ENCODE measurements around the gene PDCD4. TPM values are rescaled to one million over a fixed set of nuclear protein-coding genes. Genes with fewer than 3 reads are reported as not detected.

The PDCD4 gene
- total and polyA plus RNA-seq, 2 of the 8 experiments (the other 6 are each of a cell fraction or from before 2014, with no cell fraction given) = 3.3 to 26.8 TPM

DNA sequence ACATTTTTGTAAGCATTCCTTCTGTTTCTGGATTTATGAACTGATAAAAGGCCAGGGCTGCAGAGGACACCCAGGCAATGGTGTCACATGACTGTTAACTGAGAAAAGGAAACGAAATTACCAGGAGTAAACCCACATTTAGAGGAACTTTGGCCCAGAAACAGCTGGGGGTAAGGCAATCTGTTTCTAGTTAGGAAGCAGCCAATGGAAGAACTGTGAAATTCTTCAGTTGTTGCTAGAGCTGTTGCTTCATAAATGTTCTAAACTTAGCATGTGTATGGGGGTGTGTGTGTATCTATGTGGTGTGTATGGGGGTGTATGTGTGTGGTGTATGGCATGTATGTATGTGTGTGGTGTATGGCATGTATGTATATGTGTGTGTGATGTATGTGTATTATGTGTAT, 11.8 kb upstream of the PDCD4 start:
- Histone ChIP-seq H2AK5ac (ENCODE audit: low read depth, low read length) (no peak overlapping the region), H4K5ac (ENCODE audit: insufficient read length, low read depth, low read length) (no peak overlapping the region), H3K23ac (ENCODE audit: insufficient read length) (no peak overlapping the region), H2BK15ac (ENCODE audit: low read length) (no peak overlapping the region), H3K79me2 (ENCODE audit: control insufficient read depth in 1 of 2, insufficient read depth in 2 of 2, low read length in 2 of 2) (no peaks in the 10 kb centered on the region), H3K14ac (ENCODE audit: insufficient read length) (no peak overlapping the region), H3K27ac (ENCODE audit: low read depth, low read length) (no peak overlapping the region), H2BK20ac (ENCODE audit: low read length) (no peak overlapping the region), H3K56ac (replicated peaks; ENCODE audit: insufficient read length, low read depth, low read length) (no peak overlapping the region), H3K36me3 (ENCODE audit: control insufficient read depth in 2 of 4, insufficient read depth in 4 of 4, low read length in 3 of 4) (no peaks in the 10 kb centered on the region; a peak in 1 of 8 replicates), H4K91ac (replicated peaks; ENCODE audit: insufficient read length, low read length) (no peak overlapping the region), H2AFZ (ENCODE audit: low read length) (no peak overlapping the region), H3K9ac (replicated peaks in 1 of 4; ENCODE audit: extremely low read depth in 1 of 4, low read depth in 3 of 4, low read length in 3 of 4) (no peak overlapping the region), H3K4me1 (replicated peaks in 1 of 4; ENCODE audit: control insufficient read depth in 3 of 4, insufficient read depth in 4 of 4, low read length in 3 of 4) (no peaks in the 10 kb centered on the region), H3K23me2 (ENCODE audit: low read depth, low read length) (no peaks in the 10 kb centered on the region; the same call in 1 of the 2 replicates), H3K9me3 (ENCODE audit: insufficient read depth in 2 of 2, low read depth in 1 of 2, low read length in 1 of 2) (no peaks in the 10 kb centered on the region), H3K4ac (replicated peaks; ENCODE audit: insufficient read length, low read depth, low read length) (no peak overlapping the region), H4K20me1 (replicated peaks in 1 of 2; ENCODE audit: control insufficient read depth in 1 of 2, insufficient read depth in 2 of 2, low read length in 2 of 2) (no peaks in the 10 kb centered on the region), H2BK12ac (ENCODE audit: low read depth, low read length) (no peak overlapping the region), H3K27me3 (replicated peaks in 1 of 4; ENCODE audit: control insufficient read depth in 3 of 4, extremely low read depth in 1 of 4, insufficient read depth in 3 of 4, low read length in 3 of 4) (no peaks in the 10 kb centered on the region), H3K4me3 (ENCODE audit: extremely low read depth in 1 of 4, insufficient read depth in 2 of 4, low read depth in 3 of 4, low read length in 4 of 4) (no peak overlapping the region), H3K18ac (ENCODE audit: extremely low read depth, low read length) (no peak overlapping the region), H2BK5ac (ENCODE audit: low read depth, low read length) (no peak overlapping the region), H2BK120ac (replicated peaks; ENCODE audit: low read depth, low read length) (no peak overlapping the region), H3K79me1 (ENCODE audit: low read depth, low read length) (no peaks in the 10 kb centered on the region), H3K4me2 (ENCODE audit: insufficient read depth in 1 of 2, low read depth in 2 of 2, low read length in 2 of 2) (no peak overlapping the region), H4K8ac (ENCODE audit: extremely low read depth, insufficient read depth, low read length) (no peak overlapping the region)
- POLR2A ChIA-PET (ENCODE audit: partially characterized antibody) = interaction anchor here (2.8 kb wide), 1 partner anchor 11 kb away, joined by 12 read pairs; the partner anchor contains the start of gene PDCD4
- DNase-seq (ENCODE audit: low read depth in 1 of 2, low spot score in 2 of 2) (no peak), FAIRE-seq (no peak)
- CTCF ChIA-PET (ENCODE audit: partially characterized antibody) = no interaction called here
- WGBS, 2 experiments (ENCODE audit: extremely low coverage in 1 of 2, insufficient coverage in 1 of 2, insufficient read length in 1 of 2, insufficient replicate concordance in 2 of 2, low coverage in 1 of 2, low lambda C conversion rate in 2 of 2, missing lambda C conversion rate in 1 of 2) = 77% methylated on average over 1 of the region's 1 CpG; no CpG with 5 or more reads in 1 of the 2 experiments
- TF ChIP-seq SP1 (IDR thresholded peaks at IDR 0.05; ENCODE audit: low read depth, low read length) (no peak), KDM4A (IDR thresholded peaks at IDR 0.05; ENCODE audit: low read depth, low read length, severe bottlenecking) (no peak), HDAC6 (IDR thresholded peaks at IDR 0.05; ENCODE audit: low read depth, low read length) (no peak), POLR2AphosphoS5 (IDR thresholded peaks at IDR 0.05; ENCODE audit: low read depth, low read length) (no peak), GABPA (IDR thresholded peaks at IDR 0.05; ENCODE audit: borderline replicate concordance, insufficient read depth, low read length) (no peak), EGR1 (IDR thresholded peaks at IDR 0.05; ENCODE audit: borderline replicate concordance, low read depth, low read length) (no peak), FOSL1 (IDR thresholded peaks at IDR 0.05; ENCODE audit: insufficient read depth, low read depth, low read length) (no peak)
